ENCODE results near the gene COL25A1.

- TF ChIP-seq, protein P1, sequence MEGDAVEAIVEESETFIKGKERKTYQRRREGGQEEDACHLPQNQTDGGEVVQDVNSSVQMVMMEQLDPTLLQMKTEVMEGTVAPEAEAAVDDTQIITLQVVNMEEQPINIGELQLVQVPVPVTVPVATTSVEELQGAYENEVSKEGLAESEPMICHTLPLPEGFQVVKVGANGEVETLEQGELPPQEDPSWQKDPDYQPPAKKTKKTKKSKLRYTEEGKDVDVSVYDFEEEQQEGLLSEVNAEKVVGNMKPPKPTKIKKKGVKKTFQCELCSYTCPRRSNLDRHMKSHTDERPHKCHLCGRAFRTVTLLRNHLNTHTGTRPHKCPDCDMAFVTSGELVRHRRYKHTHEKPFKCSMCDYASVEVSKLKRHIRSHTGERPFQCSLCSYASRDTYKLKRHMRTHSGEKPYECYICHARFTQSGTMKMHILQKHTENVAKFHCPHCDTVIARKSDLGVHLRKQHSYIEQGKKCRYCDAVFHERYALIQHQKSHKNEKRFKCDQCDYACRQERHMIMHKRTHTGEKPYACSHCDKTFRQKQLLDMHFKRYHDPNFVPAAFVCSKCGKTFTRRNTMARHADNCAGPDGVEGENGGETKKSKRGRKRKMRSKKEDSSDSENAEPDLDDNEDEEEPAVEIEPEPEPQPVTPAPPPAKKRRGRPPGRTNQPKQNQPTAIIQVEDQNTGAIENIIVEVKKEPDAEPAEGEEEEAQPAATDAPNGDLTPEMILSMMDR (IDR thresholded peaks at IDR 0.05; ENCODE audit: insufficient read depth, low read depth, low read length), result no peak
- TF ChIP-seq EZH2 (IDR thresholded peaks at IDR 0.05; ENCODE audit: insufficient read depth, low read length), result no peak
Observed at GRCh38 chr4:109091727-109092409, 210.6 kb downstream of the COL25A1 start.

Measured in astrocyte (in vitro differentiated cells and primary cell).